WTC11 (cell line): ENCODE measurements around the gene PIK3C3.

ENCODE experiments used
- CTCF ChIP-seq: fragments of 200-600 bp; IDR thresholded peaks from 2 replicates; pipeline ENCODE4 v1.8.0; 2022; ENCODE audit warnings: antibody characterized with exemption
- E2F1 ChIP-seq: sonication (generic); formaldehyde crosslinking; IDR thresholded peaks from 2 replicates; pipeline ENCODE4 v1.8.0; 2022; ENCODE audit warnings: mild to moderate bottlenecking, missing genetic modification reagents
- E2F5 ChIP-seq: sonication (generic); formaldehyde crosslinking; IDR thresholded peaks from 2 replicates; pipeline ENCODE4 v1.8.1; 2022; ENCODE audit warnings: mild to moderate bottlenecking, moderate library complexity, missing genetic modification reagents
- FOXJ3 ChIP-seq: sonication (generic); formaldehyde crosslinking; IDR thresholded peaks from 2 replicates; pipeline ENCODE4 v1.9.0; 2021; ENCODE audit warnings: missing genetic modification reagents, mild to moderate bottlenecking, borderline replicate concordance
- MAX ChIP-seq: sonication (generic); formaldehyde crosslinking; IDR thresholded peaks from 2 replicates; pipeline ENCODE4 v1.8.0; 2022; ENCODE audit warnings: mild to moderate bottlenecking, missing genetic modification reagents
- NR3C1 ChIP-seq: sonication (generic); formaldehyde crosslinking; conservative IDR thresholded peaks from 2 replicates; pipeline ENCODE4 v1.8.1; 2023; ENCODE audit warnings: low read depth, mild to moderate bottlenecking, missing genetic modification reagents
- SMAD3 ChIP-seq: sonication (generic); formaldehyde crosslinking; IDR thresholded peaks from 2 replicates; pipeline ENCODE4 v1.8.0; 2022; ENCODE audit warnings: missing genetic modification reagents, mild to moderate bottlenecking, borderline replicate concordance
- STAT6 ChIP-seq: sonication (generic); formaldehyde crosslinking; conservative IDR thresholded peaks from 2 replicates; pipeline ENCODE4 v1.8.1; 2023; ENCODE audit warnings: mild to moderate bottlenecking, low read depth, missing genetic modification reagents, moderate library complexity
- USF1 ChIP-seq: sonication (generic); formaldehyde crosslinking; IDR thresholded peaks from 2 replicates; pipeline ENCODE4 v1.8.0; 2022; ENCODE audit warnings: mild to moderate bottlenecking, missing genetic modification reagents
- USF2 ChIP-seq: sonication (generic); formaldehyde crosslinking; IDR thresholded peaks from 2 replicates; pipeline ENCODE4 v1.8.1; 2023; ENCODE audit warnings: mild to moderate bottlenecking, missing genetic modification reagents, moderate library complexity
- ZBTB43 ChIP-seq: sonication (generic); formaldehyde crosslinking; IDR thresholded peaks from 2 replicates; pipeline ENCODE4 v1.8.1; 2023; ENCODE audit warnings: mild to moderate bottlenecking, missing genetic modification reagents
- ZNF232 ChIP-seq: sonication (generic); formaldehyde crosslinking; IDR thresholded peaks from 2 replicates; pipeline ENCODE4 v1.8.0; 2022; ENCODE audit warnings: mild to moderate bottlenecking, missing genetic modification reagents
- ZNF263 ChIP-seq: sonication (generic); formaldehyde crosslinking; IDR thresholded peaks from 2 replicates; pipeline ENCODE4 v1.8.1; 2022; ENCODE audit warnings: low read depth, mild to moderate bottlenecking, moderate library complexity, missing genetic modification reagents

GRCh38 chr18:42025974-42026625, 71.1 kb downstream of the PIK3C3 start:
- no peak for TF ChIP-seq NR3C1 (CRISPR knock-in tag)
- no peak for TF ChIP-seq CTCF
- no peak for TF ChIP-seq ZNF263 (CRISPR knock-in tag)
- TF ChIP-seq SMAD3, result no peak
- no peak for TF ChIP-seq USF2
- TF ChIP-seq STAT6, result no peak
- TF ChIP-seq USF1 (CRISPR knock-in tag), result no peak
- no peak for TF ChIP-seq MAX
- no peak for TF ChIP-seq E2F5 (CRISPR knock-in tag)
- TF ChIP-seq ZBTB43 (CRISPR knock-in tag), result no peak
- no peak for TF ChIP-seq E2F1 (CRISPR knock-in tag)
- TF ChIP-seq FOXJ3, result no peak
- TF ChIP-seq ZNF232 (CRISPR knock-in tag), result no peak
